ENCODE measurements around the gene PNMT. TPM values are rescaled to one million over a fixed set of nuclear protein-coding genes. Genes with fewer than 3 reads are reported as not detected.
"Not testable (repeated sequence)": the region's sequence is repeated elsewhere in the genome, so short reads cannot be mapped to it uniquely, and the experiment has no call there.

PNMT gene
- total and polyA plus RNA-seq, 2 donors, result 0.38 to 2.9 TPM

DNA sequence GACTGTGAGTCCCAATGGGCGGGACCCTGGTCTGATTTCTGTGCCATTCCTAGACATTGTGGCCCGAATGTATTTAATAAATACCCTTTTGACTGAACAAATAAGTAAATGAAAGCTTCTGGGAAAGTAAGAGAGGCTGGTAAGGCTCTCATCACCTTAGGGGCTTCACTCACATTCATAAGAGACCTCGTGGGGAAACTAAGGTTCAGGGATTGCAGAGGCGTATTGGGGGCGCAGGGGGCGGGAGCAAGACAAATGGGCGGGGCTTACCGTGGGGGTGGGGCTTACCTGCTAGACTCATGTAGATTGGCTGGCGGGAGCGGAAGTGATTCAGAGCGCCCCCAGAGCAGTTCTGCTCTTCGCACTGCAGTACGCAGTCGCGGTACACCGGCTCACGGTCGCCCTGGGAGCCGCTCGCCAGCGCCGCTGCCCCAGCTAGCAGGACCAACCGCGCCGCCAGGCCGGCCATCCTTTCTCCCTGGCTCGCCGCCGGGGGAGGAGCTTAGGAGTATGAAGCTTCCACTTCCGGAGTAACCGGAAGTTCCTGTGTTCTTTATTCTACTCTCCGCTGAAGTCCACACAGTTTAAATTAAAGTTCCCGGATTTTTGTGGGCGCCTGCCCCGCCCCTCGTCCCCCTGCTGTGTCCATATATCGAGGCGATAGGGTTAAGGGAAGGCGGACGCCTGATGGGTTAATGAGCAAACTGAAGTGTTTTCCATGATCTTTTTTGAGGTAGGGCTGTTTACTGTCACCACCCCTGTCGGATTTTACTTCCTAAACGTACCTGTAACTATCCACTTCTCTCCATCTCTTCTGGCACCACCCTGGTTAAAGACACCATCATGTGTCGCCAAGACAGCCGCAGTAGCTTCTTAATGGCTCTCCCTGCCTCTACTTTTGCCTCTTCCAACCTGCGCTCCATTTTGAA, 19.6 kb downstream of the PNMT start, which contains the start of gene PGAP3:
PGAP3 (minus strand) TSS at position 512 of the 929 bp plus-strand sequence; CDS start at position 469, 43 bp downstream.
- Histone ChIP-seq H3K36me3 (ENCODE audit: control insufficient read depth in 2 of 2, insufficient read depth in 2 of 2, low read length in 1 of 2) (peaks cover 6 to 9% of the 10 kb centered on the region in 2 donors), H3K4me3 (ENCODE audit: low read length in 2 of 2) (peak within 1 kb of the TSS; percentile 84 to 89), H3K27ac (ENCODE audit: low read depth in 1 of 2, low read length in 1 of 2) (peak within 1 kb of the TSS; percentile 91), H3K27me3 (ENCODE audit: control insufficient read depth in 2 of 2, insufficient read depth in 1 of 2, low read length in 1 of 2) (peaks cover 7 to 9% of the 10 kb centered on the region in 2 donors), H3K4me1 (ENCODE audit: control insufficient read depth in 2 of 2, insufficient read depth in 2 of 2, low read length in 2 of 2) (peaks cover 6 to 10% of the 10 kb centered on the region in 2 donors), H3K9me3 (ENCODE audit: control insufficient read depth in 2 of 2, insufficient read depth in 1 of 2, low read length in 1 of 2) (no peaks in the 10 kb centered on the region)
- peak; percentile 68 to 93 (median 72) for DNase-seq (ENCODE audit: low read depth in 6 of 9, low spot score in 9 of 9)
- 8% methylated on average over 45 of the region's 45 CpGs for WGBS

DNA sequence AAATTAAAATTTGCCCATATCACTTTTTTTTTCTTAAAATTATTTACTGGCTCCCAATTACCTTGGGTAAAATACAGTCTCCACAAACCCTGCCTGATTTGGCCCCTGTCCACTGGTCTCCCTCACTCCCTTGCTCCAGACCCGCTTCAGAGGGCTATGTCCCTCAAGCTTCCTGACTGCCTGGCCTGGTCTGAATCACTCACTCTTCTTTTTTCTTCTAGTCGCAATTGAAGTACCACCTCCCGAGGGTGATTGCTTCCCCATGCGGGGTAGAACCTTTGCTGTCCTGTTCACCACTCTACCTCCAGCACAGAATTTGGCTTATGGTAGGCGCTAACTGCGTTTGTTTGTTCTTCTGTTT, 20.2 kb downstream of the PNMT start:
- H3K27me3 ChIP-seq (ENCODE audit: control insufficient read depth in 2 of 2, insufficient read depth in 1 of 2, low read length in 1 of 2), result peaks cover 7 to 9% of the 10 kb centered on the region in 2 donors
- WGBS, result 47% methylated on average over 6 of the region's 6 CpGs
- H3K27ac ChIP-seq (ENCODE audit: low read depth in 1 of 2, low read length in 1 of 2), result peak overlapping the region in 1 of 2 donors; percentile 91
- H3K9me3 ChIP-seq (ENCODE audit: control insufficient read depth in 2 of 2, insufficient read depth in 1 of 2, low read length in 1 of 2), result no peaks in the 10 kb centered on the region
- peak overlapping the region; percentile 84 to 89 for H3K4me3 ChIP-seq (ENCODE audit: low read length in 2 of 2)
- DNase-seq (ENCODE audit: low read depth in 6 of 9, low spot score in 9 of 9), result no peak
- H3K4me1 ChIP-seq (ENCODE audit: control insufficient read depth in 2 of 2, insufficient read depth in 2 of 2, low read length in 2 of 2), result peaks cover 6 to 10% of the 10 kb centered on the region in 2 donors
- H3K36me3 ChIP-seq (ENCODE audit: control insufficient read depth in 2 of 2, insufficient read depth in 2 of 2, low read length in 1 of 2), result peaks cover 4 to 6% of the 10 kb centered on the region in 2 donors

DNA sequence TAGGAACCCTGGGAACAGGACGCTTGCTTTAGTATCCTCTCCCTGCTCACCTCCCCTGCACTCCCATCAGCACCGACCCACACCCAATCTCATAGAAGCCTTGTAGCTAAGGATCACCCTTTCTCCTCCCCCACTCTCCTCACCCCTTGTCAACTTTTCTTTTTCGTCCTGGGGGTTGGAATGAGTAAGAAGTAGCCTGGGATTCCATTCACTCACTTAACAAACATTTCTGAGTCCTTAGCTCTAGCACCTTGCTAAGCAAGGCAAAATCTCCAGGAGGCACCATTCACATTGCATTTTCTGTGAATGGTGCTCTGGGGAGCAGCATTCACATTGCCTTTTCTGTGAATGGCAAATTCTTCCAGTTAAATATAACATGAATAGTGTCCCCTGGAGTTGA, 20.7 kb downstream of the PNMT start:
- Histone ChIP-seq H3K36me3 (ENCODE audit: control insufficient read depth in 2 of 2, insufficient read depth in 2 of 2, low read length in 1 of 2) (peaks cover 4 to 6% of the 10 kb centered on the region in 2 donors), H3K4me1 (ENCODE audit: control insufficient read depth in 2 of 2, insufficient read depth in 2 of 2, low read length in 2 of 2) (peaks cover 6 to 10% of the 10 kb centered on the region in 2 donors), H3K27me3 (ENCODE audit: control insufficient read depth in 2 of 2, insufficient read depth in 1 of 2, low read length in 1 of 2) (peaks cover 7 to 9% of the 10 kb centered on the region in 2 donors), H3K4me3 (ENCODE audit: low read length in 2 of 2) (peak overlapping the region in 1 of 2 donors; percentile 84), H3K27ac (ENCODE audit: low read depth in 1 of 2, low read length in 1 of 2) (no peak overlapping the region), H3K9me3 (ENCODE audit: control insufficient read depth in 2 of 2, insufficient read depth in 1 of 2, low read length in 1 of 2) (no peaks in the 10 kb centered on the region)
- no peak for DNase-seq (ENCODE audit: low read depth in 6 of 9, low spot score in 9 of 9)
- WGBS, result 88% methylated on average over 3 of the region's 3 CpGs

DNA sequence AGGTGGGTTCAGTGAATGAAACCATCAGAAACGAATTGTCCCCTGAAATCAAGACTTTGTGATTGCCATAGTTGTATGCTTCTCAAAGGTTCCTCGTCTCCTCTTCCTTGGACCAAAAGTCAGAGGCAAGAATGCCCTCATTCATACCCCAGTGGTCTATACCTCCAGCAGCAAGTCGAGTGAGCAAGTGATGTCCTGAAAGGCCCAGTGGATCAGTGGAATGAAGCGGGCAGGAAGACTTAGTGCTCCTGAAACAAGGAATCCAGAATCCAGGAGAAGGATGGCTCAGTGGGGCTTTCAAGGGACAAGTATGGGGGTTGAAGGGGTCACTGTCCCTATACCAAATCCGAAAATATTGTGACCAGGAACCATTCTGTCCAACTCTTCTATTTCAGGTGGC, 26.3 kb downstream of the PNMT start:
- 97% methylated on average over 5 of the region's 5 CpGs for WGBS
- H3K27ac ChIP-seq (ENCODE audit: low read depth in 1 of 2, low read length in 1 of 2), result no peak overlapping the region
- no peaks in the 10 kb centered on the region for H3K36me3 ChIP-seq (ENCODE audit: control insufficient read depth in 2 of 2, insufficient read depth in 2 of 2, low read length in 1 of 2)
- peaks cover 15 to 21% of the 10 kb centered on the region in 2 donors for H3K27me3 ChIP-seq (ENCODE audit: control insufficient read depth in 2 of 2, insufficient read depth in 1 of 2, low read length in 1 of 2)
- no peaks in the 10 kb centered on the region for H3K9me3 ChIP-seq (ENCODE audit: control insufficient read depth in 2 of 2, insufficient read depth in 1 of 2, low read length in 1 of 2)
- no peak overlapping the region for H3K4me3 ChIP-seq (ENCODE audit: low read length in 2 of 2)
- H3K4me1 ChIP-seq (ENCODE audit: control insufficient read depth in 2 of 2, insufficient read depth in 2 of 2, low read length in 2 of 2), result no peaks in the 10 kb centered on the region
- DNase-seq (ENCODE audit: low read depth in 6 of 9, low spot score in 9 of 9), result no peak

DNA sequence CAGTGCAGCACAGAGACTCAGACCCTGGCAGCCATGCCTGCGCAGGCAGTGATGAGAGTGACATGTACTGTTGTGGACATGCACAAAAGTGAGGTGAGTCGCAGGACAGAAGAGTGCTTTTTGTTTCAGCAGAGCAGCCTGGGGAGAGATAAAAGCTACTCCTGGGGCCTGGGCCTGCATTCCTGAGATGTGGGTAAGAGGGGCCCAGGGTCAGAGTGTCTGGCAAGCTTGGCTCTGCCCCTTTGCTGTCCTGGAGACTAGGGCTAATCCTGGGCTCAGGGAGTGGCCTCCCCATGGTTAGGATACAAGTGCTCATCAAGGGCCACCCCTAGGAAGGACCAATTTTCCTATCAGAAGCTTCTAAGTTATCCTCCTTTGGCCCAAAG, 26.8 kb downstream of the PNMT start:
- Histone ChIP-seq H3K4me3 (ENCODE audit: low read length in 2 of 2) (no peak overlapping the region), H3K4me1 (ENCODE audit: control insufficient read depth in 2 of 2, insufficient read depth in 2 of 2, low read length in 2 of 2) (no peaks in the 10 kb centered on the region), H3K27ac (ENCODE audit: low read depth in 1 of 2, low read length in 1 of 2) (no peak overlapping the region), H3K9me3 (ENCODE audit: control insufficient read depth in 2 of 2, insufficient read depth in 1 of 2, low read length in 1 of 2) (no peaks in the 10 kb centered on the region), H3K36me3 (ENCODE audit: control insufficient read depth in 2 of 2, insufficient read depth in 2 of 2, low read length in 1 of 2) (no peaks in the 10 kb centered on the region), H3K27me3 (ENCODE audit: control insufficient read depth in 2 of 2, insufficient read depth in 1 of 2, low read length in 1 of 2) (peaks cover 20 to 26% of the 10 kb centered on the region in 2 donors)
- DNase-seq (ENCODE audit: low read depth in 6 of 9, low spot score in 9 of 9), result no peak
- WGBS, result 97% methylated on average over 2 of the region's 2 CpGs

DNA sequence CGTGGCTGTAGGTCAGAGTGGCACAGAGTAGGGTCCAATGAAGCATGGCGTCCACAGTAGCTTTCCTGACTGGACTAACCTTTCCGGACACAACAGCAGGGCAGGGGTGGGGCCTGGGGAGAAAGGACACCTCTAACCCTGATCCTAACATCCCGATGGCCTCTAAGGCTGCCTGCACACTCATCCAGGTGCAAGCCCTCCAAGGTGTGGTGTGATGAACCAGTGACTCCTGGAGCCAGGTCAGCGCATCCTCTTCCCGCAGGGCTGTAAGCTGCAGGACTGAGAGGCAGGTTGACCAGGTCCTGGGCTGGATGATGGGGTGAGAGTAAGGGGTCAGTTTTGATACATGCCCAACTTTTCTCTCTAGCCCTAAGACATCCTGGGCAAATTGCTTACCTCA, 28.5 kb downstream of the PNMT start:
- H3K4me3 ChIP-seq (ENCODE audit: low read length in 2 of 2), result no peak overlapping the region
- peaks cover 0 to 3% of the 10 kb centered on the region in 2 donors for H3K4me1 ChIP-seq (ENCODE audit: control insufficient read depth in 2 of 2, insufficient read depth in 2 of 2, low read length in 2 of 2)
- DNase-seq (ENCODE audit: low read depth in 6 of 9, low spot score in 9 of 9), result no peak

DNA sequence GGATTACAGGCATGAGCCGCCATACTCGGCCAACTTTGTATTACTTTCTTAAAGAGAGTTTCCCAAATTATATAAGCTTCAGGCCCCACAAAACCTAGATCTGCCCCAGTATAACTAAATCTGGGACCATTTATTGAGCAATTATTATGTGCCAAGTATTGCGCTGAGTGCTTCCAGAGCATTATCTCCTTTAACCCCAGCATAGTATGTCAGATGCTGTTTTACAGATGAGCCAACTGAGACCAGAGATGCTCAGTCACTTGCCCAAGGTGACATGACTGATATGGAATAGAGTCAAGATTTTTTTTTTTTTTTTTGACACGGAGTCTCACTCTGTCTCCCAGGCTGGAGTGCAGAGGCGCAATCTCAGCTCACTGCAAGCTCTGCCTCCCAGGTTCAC, 29.7 kb downstream of the PNMT start:
- Histone ChIP-seq H3K27ac (ENCODE audit: low read depth in 1 of 2, low read length in 1 of 2) (no peak overlapping the region), H3K36me3 (ENCODE audit: control insufficient read depth in 2 of 2, insufficient read depth in 2 of 2, low read length in 1 of 2) (no peaks in the 10 kb centered on the region), H3K9me3 (ENCODE audit: control insufficient read depth in 2 of 2, insufficient read depth in 1 of 2, low read length in 1 of 2) (no peaks in the 10 kb centered on the region), H3K4me3 (ENCODE audit: low read length in 2 of 2) (no peak overlapping the region), H3K27me3 (ENCODE audit: control insufficient read depth in 2 of 2, insufficient read depth in 1 of 2, low read length in 1 of 2) (peaks cover 30 to 50% of the 10 kb centered on the region in 2 donors), H3K4me1 (ENCODE audit: control insufficient read depth in 2 of 2, insufficient read depth in 2 of 2, low read length in 2 of 2) (peaks cover 0 to 3% of the 10 kb centered on the region in 2 donors)
- 94% methylated on average over 5 of the region's 5 CpGs for WGBS
- DNase-seq (ENCODE audit: low read depth in 6 of 9, low spot score in 9 of 9), result no peak

More for the DNA sequence above, 28.5 kb downstream of the PNMT start:
- Histone ChIP-seq H3K9me3 (ENCODE audit: control insufficient read depth in 2 of 2, insufficient read depth in 1 of 2, low read length in 1 of 2) (no peaks in the 10 kb centered on the region), H3K27ac (ENCODE audit: low read depth in 1 of 2, low read length in 1 of 2) (no peak overlapping the region), H3K36me3 (ENCODE audit: control insufficient read depth in 2 of 2, insufficient read depth in 2 of 2, low read length in 1 of 2) (no peaks in the 10 kb centered on the region), H3K27me3 (ENCODE audit: control insufficient read depth in 2 of 2, insufficient read depth in 1 of 2, low read length in 1 of 2) (peaks cover 30 to 38% of the 10 kb centered on the region in 2 donors)
- WGBS, result 96% methylated on average over 6 of the region's 6 CpGs

DNA sequence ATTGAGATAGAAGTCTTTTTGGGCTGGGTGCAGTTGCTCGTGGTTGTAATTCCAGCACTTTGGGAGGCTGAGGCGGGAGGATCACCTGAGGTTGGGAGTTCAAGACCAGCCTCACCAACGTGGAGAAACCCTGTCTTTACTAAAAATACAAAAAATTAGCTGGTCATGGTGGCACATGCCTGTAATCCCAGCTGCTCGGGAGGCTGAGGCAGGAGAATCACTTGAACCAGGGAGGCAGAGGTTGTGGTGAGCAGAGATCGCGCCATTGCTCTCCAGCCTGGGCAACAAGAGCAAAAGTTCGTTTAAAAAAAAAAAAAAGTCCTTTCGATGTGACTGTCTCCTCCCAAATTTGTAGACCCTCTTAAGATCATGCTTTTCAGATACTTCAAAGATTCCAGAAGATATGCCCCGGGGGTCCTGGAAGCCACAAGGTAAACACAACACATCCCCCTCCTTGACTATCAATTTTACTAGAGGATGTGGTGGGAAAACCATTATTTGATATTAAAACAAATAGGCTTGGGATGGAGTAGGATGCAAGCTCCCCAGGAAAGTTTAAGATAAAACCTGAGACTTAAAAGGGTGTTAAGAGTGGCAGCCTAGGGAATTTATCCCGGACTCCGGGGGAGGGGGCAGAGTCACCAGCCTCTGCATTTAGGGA, 31.0 kb downstream of the PNMT start:
- H3K4me1 ChIP-seq (ENCODE audit: control insufficient read depth in 2 of 2, insufficient read depth in 2 of 2, low read length in 2 of 2); H3K27ac ChIP-seq (ENCODE audit: low read depth in 1 of 2, low read length in 1 of 2); H3K9me3 ChIP-seq (ENCODE audit: control insufficient read depth in 2 of 2, insufficient read depth in 1 of 2, low read length in 1 of 2); H3K36me3 ChIP-seq (ENCODE audit: control insufficient read depth in 2 of 2, insufficient read depth in 2 of 2, low read length in 1 of 2); DNase-seq (ENCODE audit: low read depth in 6 of 9, low spot score in 9 of 9): not testable (repeated sequence)
- WGBS, result 68% methylated on average over 11 of the region's 11 CpGs
- Histone ChIP-seq H3K27me3 (ENCODE audit: control insufficient read depth in 2 of 2, insufficient read depth in 1 of 2, low read length in 1 of 2) (peaks cover 30 to 52% of the 10 kb centered on the region in 2 donors), H3K4me3 (ENCODE audit: low read length in 2 of 2) (peak overlapping the region; percentile 3 to 8)

DNA sequence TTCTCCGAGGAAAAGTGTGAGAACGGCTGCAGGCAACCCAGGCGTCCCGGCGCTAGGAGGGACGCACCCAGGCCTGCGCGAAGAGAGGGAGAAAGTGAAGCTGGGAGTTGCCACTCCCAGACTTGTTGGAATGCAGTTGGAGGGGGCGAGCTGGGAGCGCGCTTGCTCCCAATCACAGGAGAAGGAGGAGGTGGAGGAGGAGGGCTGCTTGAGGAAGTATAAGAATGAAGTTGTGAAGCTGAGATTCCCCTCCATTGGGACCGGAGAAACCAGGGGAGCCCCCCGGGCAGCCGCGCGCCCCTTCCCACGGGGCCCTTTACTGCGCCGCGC, 31.5 kb downstream of the PNMT start, which contains the start of gene ERBB2:
ERBB2 (plus strand) TSS at position 247 of the 330 bp plus-strand sequence. CDS start 175 bp downstream, outside the sequence.
- H3K27ac ChIP-seq (ENCODE audit: low read depth in 1 of 2, low read length in 1 of 2), result no peak within 1 kb of the TSS
- DNase-seq (ENCODE audit: low read depth in 6 of 9, low spot score in 9 of 9), result no peak
- 17% methylated on average over 20 of the region's 20 CpGs for WGBS
- H3K27me3 ChIP-seq (ENCODE audit: control insufficient read depth in 2 of 2, insufficient read depth in 1 of 2, low read length in 1 of 2), result peaks cover 30 to 52% of the 10 kb centered on the region in 2 donors
- no peaks in the 10 kb centered on the region for H3K36me3 ChIP-seq (ENCODE audit: control insufficient read depth in 2 of 2, insufficient read depth in 2 of 2, low read length in 1 of 2)
- peaks cover 0 to 5% of the 10 kb centered on the region in 2 donors for H3K4me1 ChIP-seq (ENCODE audit: control insufficient read depth in 2 of 2, insufficient read depth in 2 of 2, low read length in 2 of 2)
- no peaks in the 10 kb centered on the region for H3K9me3 ChIP-seq (ENCODE audit: control insufficient read depth in 2 of 2, insufficient read depth in 1 of 2, low read length in 1 of 2)
- peak within 1 kb of the TSS; percentile 18 to 31 for H3K4me3 ChIP-seq (ENCODE audit: low read length in 2 of 2)

Data from thymus (tissue), 11 donors.